ENCODE results near the gene DPYSL4. TPM values are rescaled to one million over a fixed set of nuclear protein-coding genes. Genes with fewer than 3 reads are reported as not detected.

Gene DPYSL4
- total and polyA plus RNA-seq, 7 donors, result 0.30 to 1.4 (median 0.82) TPM

DNA sequence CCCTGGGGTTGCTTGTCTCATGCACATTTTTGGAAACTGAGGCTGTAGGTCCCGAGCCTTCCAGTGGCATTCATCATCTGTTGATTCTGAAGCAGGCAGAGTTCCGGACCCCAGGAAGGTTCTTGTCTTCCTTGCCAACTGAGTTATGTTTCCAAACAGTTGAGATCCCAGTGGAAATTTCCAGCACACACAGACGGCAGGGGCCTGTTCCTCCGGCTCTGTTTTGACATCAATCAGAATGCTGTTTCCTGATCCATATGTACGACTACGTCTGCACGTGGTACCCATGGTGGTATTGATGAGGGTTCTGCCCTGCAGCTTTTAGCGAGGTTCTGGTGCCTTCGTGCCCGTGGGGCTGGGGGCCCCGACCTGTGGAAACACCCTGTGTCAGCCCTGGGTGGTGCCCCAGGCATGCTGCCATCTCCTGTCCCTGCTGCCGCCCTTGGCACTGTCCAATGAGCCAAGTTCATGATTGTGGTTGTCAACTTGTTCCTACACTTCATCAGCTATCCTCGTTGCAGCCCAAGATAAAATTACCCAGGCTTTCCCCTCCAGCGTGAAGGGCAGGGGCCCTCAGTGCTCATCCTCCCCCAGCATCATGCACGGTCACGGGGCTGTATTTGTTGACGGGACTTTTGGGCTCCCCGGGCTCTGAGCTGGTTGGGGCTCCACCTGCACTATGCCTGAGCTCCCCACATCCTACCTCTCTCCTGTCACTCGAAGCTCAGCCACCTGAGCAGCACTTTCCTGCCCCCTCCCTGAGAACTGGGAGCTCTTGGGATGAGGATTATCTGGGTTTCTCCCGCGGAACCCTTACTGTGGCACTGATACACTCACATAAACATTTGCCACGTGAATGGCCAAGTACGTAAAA lies 7.8 kb upstream of the DPYSL4 start:
- Histone ChIP-seq H3K27ac (no peak overlapping the region), H3K9me3 (no peaks in the 10 kb centered on the region), H3K27me3 (ENCODE audit: insufficient read depth in 3 of 3, low read length in 2 of 3) (peaks cover 0 to 23% (median 2%) of the 10 kb centered on the region in 3 donors), H3K4me1 (no peaks in the 10 kb centered on the region), H3K4me3 (no peak overlapping the region), H3K36me3 (ENCODE audit: insufficient read depth in 1 of 2, low read depth in 1 of 2) (no peaks in the 10 kb centered on the region)
- WGBS, 3 donors, result 78 to 80% (median 79%) methylated on average over 23 of the region's 23 CpGs
- TF ChIP-seq, protein P1, sequence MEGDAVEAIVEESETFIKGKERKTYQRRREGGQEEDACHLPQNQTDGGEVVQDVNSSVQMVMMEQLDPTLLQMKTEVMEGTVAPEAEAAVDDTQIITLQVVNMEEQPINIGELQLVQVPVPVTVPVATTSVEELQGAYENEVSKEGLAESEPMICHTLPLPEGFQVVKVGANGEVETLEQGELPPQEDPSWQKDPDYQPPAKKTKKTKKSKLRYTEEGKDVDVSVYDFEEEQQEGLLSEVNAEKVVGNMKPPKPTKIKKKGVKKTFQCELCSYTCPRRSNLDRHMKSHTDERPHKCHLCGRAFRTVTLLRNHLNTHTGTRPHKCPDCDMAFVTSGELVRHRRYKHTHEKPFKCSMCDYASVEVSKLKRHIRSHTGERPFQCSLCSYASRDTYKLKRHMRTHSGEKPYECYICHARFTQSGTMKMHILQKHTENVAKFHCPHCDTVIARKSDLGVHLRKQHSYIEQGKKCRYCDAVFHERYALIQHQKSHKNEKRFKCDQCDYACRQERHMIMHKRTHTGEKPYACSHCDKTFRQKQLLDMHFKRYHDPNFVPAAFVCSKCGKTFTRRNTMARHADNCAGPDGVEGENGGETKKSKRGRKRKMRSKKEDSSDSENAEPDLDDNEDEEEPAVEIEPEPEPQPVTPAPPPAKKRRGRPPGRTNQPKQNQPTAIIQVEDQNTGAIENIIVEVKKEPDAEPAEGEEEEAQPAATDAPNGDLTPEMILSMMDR (IDR thresholded peaks at IDR 0.05), result no peak
- intact Hi-C loops (cut with DNase I), result no loop called here
- DNase-seq (peak; percentile 2 to 23), ATAC-seq (no peak)

DNA sequence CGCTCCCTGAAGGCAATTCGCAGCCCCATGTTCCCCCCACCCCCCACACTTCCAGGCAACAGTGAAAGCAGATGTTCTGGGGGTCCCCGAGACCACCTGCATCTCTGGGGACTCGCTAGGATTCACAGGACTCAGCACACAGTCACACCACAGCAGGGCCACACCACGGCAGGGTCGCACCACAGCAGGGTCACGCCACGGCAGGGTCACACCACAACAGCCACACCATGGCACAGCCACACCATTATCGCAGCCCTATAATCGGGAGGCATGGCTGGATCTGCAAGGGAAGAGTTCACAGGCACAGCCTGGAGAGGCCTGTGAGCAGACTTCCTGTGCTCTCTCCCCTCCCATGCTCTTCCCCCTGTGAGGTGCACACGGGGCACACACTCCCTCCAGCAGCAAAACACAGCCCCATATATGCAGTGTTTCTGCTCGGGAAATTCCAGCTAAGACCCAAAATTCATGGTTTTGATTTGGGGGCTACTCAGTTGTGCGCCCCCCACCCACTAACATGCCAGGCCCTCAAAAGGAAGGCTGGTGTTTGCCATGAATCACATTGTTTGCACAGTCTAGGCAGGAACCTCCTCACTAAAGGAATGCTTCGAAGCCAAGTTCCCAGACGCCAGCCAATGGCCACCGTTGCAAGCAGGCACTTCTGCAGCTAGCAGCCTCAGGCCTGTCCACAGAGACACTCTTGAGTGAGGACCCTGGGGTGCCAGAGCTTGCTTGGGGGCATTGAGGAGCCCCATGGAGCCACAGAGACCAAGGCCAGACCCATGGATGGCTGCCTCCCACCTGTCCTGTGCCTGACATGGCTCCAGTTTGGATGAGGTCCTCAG lies 7.0 kb upstream of the DPYSL4 start:
- intact Hi-C loops (cut with DNase I), result no loop called here
- H3K4me1 ChIP-seq, result no peaks in the 10 kb centered on the region
- H3K4me3 ChIP-seq, result no peak overlapping the region
- H3K9me3 ChIP-seq, result no peaks in the 10 kb centered on the region
- peaks cover 0 to 30% (median 2%) of the 10 kb centered on the region in 3 donors for H3K27me3 ChIP-seq (ENCODE audit: insufficient read depth in 3 of 3, low read length in 2 of 3)
- TF ChIP-seq, protein P1 (IDR thresholded peaks at IDR 0.05), result no peak
- WGBS, 3 donors, result 76 to 83% (median 76%) methylated on average over 16 of the region's 16 CpGs
- ATAC-seq (no peak), DNase-seq (peak; percentile 1 to 35)
- H3K27ac ChIP-seq, result no peak overlapping the region
- no peaks in the 10 kb centered on the region for H3K36me3 ChIP-seq (ENCODE audit: insufficient read depth in 1 of 2, low read depth in 1 of 2)

DNA sequence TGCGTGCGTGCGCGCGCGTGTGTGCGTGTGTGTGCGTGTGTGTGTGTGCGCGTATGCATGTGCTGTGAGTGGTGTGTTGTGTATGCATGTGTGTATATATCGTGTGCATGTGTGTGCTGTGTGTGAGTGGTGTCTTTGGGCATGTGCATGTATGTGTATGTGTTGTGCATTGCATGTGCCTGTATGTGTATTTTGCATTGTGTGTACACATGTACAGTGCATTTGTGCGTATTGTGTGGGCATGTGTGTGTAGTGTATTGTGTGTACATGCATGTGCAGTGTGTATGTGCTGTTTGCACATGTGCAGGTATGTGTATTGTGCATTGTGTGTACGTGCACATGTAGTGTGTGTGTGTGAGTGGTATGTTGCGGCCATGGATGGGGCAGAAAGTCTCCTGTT lies 6.0 kb upstream of the DPYSL4 start:
- WGBS, 3 donors, result 51 to 57% (median 52%) methylated on average over 14 of the region's 14 CpGs
- Histone ChIP-seq H3K9me3 (no peaks in the 10 kb centered on the region), H3K27ac (no peak overlapping the region), H3K4me3 (no peak overlapping the region), H3K27me3 (ENCODE audit: insufficient read depth in 3 of 3, low read length in 2 of 3) (peaks cover 0 to 40% (median 6%) of the 10 kb centered on the region in 3 donors), H3K4me1 (peaks cover 5% of the 10 kb centered on the region), H3K36me3 (ENCODE audit: insufficient read depth in 1 of 2, low read depth in 1 of 2) (no peaks in the 10 kb centered on the region)
- intact Hi-C loops (cut with DNase I), result no loop called here
- DNase-seq (no peak), ATAC-seq (no peak)
- TF ChIP-seq, protein P1 (IDR thresholded peaks at IDR 0.05), result no peak

DNA sequence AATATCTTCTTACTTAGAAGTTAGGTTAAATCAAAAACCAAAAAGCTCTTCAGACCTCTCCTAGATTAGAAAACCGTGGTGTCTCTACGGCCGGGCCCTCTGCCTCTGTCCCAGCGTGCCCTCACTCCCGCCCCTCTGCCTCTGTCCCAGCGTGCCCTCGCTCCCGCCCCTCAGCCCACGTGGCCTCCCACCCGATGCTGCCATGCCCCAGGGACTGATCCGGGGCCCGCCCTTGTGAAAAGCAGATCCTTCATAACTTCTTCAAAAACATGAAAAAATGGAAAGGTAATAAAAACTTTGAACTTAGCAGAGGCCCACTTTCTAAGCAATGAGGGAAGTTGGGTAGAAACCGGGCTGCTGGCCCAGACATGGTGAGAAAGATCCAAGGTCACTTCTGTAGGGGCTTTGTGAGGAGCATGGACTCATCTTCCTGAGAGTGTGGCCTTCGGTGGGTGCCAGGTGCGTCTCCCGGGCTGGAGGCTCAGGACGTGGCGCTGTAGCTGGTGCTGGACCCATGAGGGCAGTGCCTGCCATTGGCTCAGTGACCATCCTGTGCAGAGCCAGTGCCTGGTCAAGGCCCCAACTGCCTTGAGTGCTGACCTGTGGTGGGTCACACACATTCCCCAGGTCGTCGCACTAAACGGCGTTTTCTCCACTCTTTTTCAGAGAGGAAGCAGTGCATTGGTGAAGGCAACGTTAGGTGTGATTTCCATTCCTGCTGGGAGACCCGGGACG lies 4.9 kb upstream of the DPYSL4 start:
- WGBS, 3 donors, result 64 to 76% (median 68%) methylated on average over 25 of the region's 25 CpGs
- no peak for ATAC-seq
- Histone ChIP-seq H3K9me3 (no peaks in the 10 kb centered on the region), H3K27ac (no peak overlapping the region), H3K36me3 (ENCODE audit: insufficient read depth in 1 of 2, low read depth in 1 of 2) (no peaks in the 10 kb centered on the region), H3K4me1 (peaks cover 8% of the 10 kb centered on the region), H3K4me3 (no peak overlapping the region), H3K27me3 (ENCODE audit: insufficient read depth in 3 of 3, low read length in 2 of 3) (peaks cover 0 to 49% (median 10%) of the 10 kb centered on the region in 3 donors)
- DNase-seq, result peak; percentile 6 to 41
- TF ChIP-seq, protein P1 (IDR thresholded peaks at IDR 0.05), result no peak
- intact Hi-C loops (cut with DNase I), result no loop called here
